Myocyte (in vitro differentiated cells): ENCODE data around the gene VAMP2. TPM values are rescaled to one million over a fixed set of nuclear protein-coding genes. Genes with fewer than 3 reads are reported as not detected.
A peak's percentile ranks its signal among the peaks of the same experiment; 100 is the strongest.
"Not testable (repeated sequence)": the region's sequence is repeated elsewhere in the genome, so short reads cannot be mapped to it uniquely, and the experiment has no call there.

Experiments used
- DNase-seq: peaks from one replicate; pipeline ENCODE4 v3.0.0-alpha.2; 2012; ENCODE audit warnings: low read depth
- total RNA-seq: library from RNA; depleted of rRNA; stranded (reverse); fragments of >200 nt; gene quantifications from 2 replicates; pipeline ENCODE4 v1.2.3, GENCODE V29; 2014

VAMP2 gene
- total RNA-seq, 1 donor from 2014 or later, result 10.5 TPM

DNA sequence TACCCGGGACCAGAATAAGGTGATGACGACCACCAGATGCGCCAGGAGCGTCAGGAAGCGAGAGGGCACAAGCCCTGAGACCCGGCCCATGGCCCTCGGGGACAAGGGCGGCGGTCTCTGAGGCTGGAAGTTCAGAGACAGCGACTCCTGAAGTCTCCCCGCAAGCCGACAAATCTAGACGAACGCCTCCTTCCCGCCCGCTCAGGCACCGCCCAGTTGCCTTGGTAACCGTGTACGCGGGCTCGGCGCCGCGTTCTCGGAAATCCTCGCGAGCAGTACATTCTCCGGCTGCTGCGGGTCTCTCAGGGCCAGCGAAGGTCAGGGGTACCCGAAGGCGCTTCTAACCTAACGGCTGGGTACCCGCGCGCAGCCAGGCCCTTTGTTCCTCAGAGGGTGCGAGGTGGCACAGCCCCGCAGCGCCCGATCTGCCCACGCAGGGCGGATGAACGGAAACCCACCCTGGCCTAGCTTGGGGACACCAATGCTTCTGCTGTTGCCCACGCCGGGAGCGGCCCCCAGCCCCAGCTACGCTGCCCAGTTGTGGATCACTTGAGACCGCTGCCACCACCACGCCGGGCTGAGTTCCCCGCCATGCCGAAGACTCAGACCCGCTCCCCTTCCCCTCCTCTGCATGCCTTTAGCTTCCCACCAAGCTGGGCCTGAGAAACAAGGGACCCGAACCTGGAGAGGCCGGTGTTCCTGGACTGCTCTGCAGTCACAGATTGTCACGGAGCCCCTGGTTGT lies 13.6 kb upstream of the VAMP2 start, which contains the start of gene TMEM107:
Gene TMEM107 (minus strand): TSS at position 184 of the 744 bp plus-strand sequence. CDS start 94 bp downstream, at position 90.
- peak; percentile 86 for DNase-seq

DNA sequence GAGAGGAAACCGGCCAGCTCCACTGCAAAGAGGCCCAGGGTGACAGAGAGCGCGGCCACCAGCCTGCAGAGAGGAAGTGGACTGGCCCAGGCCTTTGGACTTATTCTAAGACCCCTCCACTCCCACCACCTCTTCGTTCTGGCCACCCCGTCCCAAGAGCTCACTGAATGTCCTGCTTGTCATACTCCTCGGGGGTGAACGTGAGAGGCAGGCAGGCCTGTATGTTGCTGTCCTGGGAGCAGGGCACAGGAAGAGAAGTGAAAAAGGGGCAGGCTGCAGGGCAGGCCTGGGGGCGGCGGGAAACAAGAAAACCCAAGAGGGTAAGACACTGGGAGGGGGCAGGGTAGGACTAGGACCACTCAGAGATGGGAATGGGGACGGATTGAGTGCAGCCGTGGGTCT lies 13.0 kb upstream of the VAMP2 start:
- DNase-seq, result no peak

DNA sequence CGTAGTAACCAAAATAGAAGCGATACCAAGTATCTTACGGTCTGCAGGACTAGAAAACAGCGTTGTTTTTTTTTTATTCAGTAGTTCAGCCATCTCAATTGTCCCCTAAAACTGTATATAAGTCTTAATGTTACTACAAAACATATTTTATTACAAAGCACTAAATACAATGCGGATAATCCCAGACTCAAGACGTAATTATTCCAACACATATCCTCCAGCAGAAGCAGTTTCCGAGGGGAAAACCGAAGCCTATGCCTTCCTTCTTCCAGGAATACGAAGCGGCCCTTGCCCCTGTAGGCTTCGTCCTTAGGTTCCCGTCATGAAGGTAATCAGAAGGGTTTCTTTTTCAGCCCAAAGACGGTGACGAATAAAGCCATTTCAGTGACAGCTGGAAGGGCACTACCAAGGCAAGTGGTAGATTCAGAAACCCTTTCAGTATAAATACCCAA lies 11.1 kb upstream of the VAMP2 start:
- DNase-seq, result no peak

DNA sequence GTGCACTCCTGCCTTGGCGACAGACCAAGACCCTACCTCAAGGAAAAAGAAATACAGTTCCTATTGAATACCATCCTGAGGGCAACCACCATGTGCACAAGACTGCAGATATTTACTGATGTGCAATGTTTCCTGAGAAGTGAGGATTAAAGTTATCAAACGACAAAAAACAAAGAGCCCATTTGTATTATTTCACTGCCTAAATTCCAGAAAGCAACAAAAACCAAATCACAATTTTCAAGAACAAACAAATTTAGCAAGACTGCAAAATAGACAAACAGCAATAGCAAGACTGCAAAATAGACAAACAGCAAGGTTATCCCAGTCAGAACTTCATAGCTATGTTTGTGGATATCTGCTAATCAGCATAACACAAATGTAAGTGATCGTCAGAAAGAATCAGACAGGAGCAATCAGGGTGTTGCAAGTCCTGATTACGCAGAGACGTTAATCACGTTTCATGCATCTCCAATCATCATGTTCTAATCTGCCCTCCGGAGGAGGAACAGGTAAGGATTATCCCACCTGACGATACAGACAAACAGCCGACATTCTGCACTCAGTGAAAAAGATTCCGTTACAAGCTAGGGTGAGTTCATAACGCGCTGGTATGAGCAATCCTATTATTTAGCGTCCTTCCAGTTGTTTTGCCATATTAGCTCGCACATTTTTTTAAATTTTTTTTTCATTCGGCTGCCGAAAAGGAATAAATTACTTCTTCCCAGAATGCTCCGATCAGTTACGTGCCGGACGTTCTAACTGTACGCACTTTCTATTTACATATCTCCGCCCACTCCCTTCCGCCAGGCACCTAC lies 10.5 kb upstream of the VAMP2 start:
- DNase-seq, result peak; percentile 94

DNA sequence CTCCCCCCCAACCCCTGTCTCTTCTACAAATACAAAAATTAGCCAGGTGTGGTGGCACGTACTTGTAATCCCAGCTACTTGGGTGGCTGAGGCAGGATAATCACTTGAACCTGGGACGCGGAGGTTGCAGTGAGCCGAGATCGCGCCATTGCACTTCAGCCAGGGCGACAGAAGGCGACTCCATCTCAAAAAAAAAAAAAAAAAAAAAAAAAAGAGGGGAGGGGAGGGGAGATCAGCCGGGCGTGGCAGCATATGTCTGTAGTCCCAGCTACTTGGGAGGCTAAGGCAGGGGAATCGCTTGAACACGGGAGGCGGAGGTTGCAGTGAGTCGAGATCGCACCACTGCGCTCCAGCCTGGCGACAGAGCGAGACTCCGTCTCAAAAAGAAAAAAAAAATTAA lies 7.4 kb upstream of the VAMP2 start:
- DNase-seq, result not testable (repeated sequence)

DNA sequence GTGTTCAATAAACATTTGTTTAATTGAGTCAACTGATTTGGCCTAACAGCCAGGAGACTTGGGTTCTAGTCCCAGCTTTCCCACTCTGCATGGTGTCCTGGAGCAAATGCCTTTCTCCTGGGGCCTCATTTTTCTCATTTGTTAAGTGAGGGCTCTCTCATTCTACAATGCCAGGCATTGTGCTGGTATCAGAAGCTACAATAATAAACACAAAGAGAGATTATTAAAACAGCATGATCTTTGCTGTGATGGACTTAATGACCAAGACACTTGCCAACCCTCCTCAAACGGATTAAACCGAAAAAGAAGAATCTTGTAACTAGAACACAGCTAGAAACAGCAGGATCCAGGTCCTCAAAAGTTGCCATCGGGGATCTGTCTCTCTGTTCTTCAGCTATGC lies 4.8 kb upstream of the VAMP2 start:
- DNase-seq, result no peak

DNA sequence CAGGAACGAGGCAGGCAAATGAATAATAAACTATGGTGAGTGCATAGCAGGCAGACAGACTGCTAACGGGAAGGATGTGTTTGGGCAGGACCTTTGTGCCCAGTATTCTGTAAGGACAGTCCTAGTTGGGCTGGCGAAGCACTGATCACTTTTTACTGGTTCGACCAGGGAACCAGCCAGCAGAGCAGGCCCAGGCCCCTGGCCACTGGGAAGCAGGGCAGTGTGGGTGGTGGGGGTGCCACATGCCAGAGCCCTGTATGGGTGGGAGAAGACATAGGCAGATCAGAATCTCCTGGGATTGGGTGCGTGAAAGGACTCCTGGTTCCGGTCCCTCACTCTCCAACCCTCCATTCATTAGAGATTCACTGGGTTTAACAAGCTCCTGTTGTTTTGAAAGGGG lies 4.0 kb upstream of the VAMP2 start:
- DNase-seq, result no peak

DNA sequence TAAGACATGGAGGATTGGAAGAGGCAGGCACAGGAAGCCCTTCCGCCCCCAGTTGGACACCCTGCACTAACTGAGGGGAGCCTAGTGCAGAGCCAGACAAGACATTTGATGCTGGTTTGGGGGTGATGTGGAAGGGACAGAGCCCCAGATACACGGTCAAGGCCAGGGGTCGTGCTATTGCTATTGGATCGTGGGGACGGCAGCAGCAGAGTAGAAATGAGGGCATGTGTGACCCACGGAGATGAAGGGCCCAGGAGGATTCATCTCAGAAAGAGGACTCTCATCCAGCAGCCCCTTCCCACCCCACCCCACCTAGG lies 2.0 kb upstream of the VAMP2 start:
- no peak for DNase-seq

DNA sequence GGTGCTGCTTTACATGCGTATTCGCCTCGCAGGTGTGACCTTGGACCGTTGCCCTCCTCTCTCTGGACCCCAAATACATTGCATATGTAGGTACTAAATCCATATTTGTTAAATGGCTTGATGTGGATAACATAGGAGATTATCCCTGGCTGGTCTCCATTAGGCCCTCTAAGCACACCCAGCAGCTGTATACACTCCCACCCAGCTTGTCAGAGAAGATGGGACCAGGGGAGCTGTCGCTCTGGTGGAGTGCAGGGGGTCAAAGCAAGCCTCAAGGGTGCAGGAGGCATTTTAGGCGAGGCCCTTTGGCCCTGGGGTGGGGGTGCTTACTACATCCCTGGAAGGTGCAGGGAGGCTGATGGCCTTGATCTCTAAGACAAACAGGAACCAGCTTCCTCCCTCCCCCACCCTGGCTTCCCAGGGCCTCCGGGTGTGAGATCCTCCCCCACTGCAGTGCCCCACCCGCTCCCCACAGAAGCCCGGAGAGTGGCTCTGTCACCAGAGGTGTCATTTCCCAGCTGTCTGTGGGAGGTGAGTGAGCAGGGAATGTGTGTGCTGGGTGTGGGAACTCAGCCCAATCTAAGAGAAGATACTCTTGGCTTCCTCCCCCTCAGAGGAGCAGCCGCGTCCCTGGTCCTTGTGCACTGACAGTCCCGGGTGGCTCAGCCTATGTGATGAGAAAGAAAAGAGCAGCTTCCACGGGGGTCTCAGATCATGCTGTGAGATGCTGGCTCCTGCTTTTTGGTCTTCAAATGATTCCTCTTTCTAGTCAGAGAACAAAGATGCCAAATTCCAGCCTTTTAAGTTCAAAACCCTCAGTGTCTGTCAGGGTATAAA lies 1.4 kb upstream of the VAMP2 start:
- DNase-seq, result peak; percentile 95

DNA sequence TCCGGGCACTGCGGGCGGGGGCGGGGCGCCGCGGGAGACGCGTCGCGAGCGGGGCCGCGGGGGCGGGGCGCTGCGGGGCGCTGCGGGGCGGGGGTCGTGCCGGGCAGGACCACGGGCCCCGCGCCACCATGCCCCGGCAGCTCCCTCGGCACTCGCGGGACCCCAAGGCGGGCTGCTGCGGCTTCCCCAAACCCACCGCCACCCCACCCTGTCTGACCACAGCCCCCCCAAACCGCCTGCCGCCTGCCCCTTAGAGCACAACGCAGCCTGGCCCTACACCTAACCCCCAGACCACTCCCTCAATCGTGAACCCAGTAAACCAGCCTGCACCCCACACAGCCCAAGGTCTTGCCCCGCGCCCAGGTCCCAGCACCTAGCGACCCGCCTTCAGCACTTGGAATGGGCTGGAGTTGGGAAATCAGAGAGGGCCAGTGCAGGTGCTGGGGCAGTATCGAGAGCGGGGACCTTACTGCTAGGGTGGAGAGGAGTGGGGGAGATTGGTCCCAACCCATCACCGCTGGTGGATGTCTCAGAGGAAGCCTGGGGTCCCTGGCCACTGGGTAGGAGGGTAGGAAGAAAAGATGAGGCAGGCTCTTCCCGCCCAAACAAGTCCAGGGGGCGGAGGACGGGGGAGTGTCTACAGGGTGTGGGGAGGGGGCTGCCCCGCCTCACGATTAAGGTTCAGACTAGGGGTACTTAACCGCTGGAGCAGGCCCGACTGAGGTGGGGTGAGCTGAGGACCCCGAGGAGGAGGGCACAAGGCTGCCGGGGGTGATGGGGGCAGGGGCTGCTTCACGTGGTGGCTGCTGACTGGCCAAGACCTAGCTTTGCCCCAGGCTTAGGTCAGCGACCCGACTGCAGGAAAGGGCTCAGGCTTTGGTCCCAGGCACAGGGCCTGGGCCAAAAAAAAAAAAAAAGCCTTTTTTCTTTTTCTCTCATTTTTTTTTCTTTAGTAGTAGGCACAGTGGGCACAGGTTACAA lies 539 bp upstream of the VAMP2 start:
- peak; percentile 18 for DNase-seq

DNA sequence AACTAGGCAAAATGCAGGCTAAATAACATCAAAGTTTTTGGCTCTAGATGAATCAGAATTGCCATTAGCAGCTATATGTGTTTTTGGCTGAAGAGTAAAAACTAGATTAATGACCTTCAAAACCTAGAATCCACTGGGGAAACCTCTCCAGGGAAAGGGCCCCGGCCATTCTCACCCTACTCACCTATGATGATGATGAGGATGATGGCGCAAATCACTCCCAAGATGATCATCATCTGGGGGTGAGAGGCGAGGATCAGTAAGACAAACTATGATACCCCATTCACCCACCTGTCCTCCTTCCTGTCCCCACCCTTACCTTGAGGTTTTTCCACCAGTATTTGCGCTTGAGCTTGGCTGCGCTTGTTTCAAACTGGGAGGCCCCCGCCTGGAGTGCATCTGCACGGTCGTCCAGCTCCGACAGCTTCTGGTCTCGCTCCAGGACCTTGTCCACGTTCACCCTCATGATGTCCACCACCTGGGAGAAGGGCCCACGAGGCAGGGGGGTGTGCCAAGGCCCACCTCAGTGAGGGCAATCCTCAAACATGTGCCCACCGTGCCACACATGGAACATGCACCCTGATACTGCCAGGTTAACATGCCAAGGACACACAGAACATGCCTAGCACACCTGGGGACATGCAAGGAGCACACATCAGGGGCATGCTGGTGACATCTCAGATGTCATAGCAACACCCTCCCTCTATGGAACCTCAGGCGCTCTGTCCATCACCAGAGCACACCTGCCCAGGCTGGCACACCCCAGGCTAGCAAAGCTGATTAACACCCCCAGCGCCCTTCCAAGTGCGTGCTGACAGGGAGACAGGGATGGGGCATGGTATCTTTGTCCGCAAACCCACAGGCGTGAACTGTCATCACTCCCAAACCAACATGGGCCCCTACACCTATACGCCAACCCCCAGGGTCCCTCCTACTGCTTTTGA lies 1.2 kb downstream of the VAMP2 start:
- DNase-seq, result no peak

DNA sequence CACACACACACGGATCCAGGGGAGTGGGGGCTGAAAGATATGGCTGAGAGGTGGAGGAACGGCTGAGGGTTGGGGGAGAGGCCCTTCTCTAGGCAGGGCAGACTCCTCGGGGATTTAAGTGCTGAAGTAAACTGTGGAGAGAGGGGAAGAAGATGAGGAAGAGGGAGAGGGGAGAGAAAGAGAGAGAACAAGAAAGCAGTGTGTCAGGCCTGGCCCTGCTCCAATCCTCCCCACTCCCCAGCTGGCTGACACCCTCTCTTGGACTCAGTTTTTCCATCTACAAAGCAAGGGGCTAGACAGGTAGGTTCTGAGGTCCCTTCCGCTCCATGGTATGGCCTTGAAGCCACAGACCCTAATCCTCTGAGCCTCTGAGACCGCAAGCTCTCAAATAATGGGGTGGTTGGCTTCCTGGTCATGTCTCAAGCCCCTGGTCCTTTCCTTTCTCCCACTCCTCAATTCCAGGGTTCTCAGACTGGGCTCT lies 2.0 kb downstream of the VAMP2 start:
- DNase-seq, result no peak

DNA sequence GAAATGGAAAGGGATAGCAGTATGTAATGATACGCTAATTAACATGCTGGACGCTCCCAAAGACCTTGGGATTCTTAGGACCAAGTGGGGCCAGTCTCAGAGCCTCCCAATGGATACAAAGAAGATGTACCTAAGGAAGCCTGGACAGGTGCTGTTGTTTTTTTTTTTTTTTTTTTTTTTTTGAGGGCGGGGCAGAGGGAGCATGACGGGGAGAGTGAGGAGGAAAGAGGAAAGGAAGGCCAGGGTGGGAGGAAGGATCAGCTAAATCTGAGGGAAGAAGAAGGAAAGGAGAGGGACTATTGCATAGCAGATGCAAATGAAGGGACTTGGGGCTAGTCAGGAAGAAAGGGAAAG lies 2.5 kb downstream of the VAMP2 start:
- no peak for DNase-seq

DNA sequence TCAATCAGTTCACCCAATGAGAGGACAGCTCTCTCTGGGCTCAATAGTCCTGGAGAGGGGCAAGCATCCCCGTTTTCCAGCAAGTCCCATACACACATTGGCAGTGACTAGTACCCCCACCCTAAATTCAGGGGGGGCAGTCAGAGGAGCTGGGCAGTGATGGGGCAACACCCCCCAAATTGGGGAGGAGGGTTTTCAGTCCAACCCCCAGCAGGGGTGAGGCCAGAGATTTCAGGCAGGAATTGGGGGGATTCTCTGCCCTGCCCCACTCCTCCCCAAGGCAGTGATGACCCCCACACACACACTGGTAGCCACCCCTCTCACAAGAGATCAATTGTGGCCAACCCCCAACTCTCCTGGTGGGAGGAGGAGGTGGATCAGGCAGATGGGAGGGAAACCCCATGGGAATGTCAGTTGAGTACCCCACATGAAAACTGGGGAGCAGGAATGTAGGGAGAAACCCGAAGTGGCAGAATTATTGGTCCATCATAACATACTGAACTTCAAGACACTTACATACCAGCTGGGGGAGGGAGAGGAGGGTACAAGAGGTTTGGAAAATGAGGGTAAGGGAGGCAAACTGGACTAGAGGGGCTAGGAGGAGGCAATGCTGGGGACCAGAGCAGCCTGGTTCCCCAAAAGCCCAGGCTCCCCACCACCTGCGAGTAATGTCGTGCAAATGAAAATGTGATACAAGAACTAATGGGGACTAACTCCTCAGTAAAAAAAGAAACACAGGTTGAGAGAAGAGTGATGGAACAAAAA lies 3.1 kb downstream of the VAMP2 start:
- DNase-seq, result no peak

DNA sequence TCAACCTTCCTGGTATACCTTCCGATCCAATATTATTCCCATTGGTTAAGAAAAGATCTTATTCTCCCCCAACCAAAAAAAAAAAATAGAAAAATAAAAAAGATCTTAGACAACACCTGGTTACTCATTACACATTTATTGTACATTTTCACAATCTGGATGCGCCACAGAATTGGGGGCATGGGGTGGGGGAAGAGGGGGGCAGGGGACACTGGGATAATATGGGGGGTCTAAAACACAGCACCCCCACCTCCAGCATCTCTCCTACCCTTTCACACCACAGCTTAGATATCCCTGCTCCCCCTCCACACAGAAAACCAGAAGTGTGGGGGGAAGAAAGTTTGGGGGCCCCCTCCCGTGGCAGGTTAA lies 3.7 kb downstream of the VAMP2 start:
- no peak for DNase-seq

DNA sequence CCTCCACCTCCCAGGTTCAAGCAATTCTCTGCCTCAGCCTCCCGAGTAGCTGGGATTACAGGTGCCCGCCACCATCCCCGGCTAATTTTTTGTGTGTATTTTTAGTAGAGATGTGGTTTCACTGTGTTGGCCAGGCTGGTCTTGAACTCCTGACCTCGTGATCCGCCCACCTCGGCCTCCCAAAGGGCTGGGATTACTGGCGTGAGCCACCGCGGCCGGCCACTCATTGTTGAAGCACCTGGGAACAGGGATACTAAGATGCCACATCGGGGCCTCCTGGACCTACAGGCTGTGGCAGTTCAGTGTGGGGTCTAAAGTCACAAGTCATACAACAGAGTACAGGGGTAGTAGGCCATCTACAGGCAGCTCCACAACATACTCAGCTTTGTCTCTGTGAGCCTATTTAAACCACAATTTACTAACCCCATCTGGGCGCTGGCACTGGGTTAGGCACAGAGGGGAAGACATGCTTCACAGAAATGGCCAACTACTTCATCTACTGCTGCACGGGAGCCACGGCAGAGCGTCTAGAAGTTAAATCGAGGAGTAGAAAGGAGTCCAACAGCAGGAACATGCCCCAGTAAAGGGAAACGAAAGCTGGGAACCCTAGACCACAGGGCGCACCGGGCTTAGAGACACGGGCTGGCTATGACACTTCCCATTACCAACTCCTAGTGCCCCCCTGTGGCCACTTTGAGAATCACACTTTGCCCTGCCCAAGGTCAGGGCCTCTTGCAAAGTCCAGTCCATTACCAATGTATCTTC lies 4.3 kb downstream of the VAMP2 start:
- DNase-seq, result peak; percentile 91

DNA sequence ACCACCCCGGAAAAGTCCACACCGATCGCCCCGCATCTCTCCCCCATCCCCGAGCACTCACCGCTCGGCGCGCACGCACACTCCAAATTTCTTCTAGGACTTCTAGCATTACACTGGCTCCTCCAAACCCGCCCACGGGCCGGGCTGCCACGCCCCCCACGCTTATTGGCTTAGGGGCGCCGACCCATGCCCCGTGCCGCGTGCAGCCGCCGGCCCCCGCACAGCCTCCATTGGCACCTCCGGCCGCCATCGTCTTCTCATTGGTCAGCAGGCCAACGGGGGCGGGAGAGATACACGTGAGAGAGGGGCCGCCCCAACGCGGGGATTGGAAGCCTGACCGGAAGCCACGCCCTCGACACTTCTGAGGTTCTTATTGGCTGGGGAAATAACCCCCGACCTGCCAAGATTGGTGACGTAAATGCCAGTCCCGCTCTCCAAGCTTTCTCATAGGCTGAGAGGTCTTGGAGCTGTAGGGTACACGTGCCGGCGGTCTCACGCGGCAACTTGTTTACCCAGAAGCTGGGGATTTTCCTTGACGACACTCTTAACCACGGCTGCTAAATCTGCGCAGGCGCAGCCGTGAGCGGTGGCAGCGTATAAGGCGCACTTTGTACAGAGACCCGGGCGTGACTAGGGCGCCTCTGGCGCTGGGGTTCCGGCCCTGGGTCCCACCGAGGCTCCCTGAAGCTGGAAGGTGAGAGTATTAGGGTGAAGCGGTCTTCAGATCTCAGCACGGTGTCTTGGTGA lies 6.3 kb downstream of the VAMP2 start:
- DNase-seq, result peak; percentile 100
